ENCODE measurements around the gene MAP1S. TPM values are rescaled to one million over a fixed set of nuclear protein-coding genes. Genes with fewer than 3 reads are reported as not detected.

Gene MAP1S, protein sequence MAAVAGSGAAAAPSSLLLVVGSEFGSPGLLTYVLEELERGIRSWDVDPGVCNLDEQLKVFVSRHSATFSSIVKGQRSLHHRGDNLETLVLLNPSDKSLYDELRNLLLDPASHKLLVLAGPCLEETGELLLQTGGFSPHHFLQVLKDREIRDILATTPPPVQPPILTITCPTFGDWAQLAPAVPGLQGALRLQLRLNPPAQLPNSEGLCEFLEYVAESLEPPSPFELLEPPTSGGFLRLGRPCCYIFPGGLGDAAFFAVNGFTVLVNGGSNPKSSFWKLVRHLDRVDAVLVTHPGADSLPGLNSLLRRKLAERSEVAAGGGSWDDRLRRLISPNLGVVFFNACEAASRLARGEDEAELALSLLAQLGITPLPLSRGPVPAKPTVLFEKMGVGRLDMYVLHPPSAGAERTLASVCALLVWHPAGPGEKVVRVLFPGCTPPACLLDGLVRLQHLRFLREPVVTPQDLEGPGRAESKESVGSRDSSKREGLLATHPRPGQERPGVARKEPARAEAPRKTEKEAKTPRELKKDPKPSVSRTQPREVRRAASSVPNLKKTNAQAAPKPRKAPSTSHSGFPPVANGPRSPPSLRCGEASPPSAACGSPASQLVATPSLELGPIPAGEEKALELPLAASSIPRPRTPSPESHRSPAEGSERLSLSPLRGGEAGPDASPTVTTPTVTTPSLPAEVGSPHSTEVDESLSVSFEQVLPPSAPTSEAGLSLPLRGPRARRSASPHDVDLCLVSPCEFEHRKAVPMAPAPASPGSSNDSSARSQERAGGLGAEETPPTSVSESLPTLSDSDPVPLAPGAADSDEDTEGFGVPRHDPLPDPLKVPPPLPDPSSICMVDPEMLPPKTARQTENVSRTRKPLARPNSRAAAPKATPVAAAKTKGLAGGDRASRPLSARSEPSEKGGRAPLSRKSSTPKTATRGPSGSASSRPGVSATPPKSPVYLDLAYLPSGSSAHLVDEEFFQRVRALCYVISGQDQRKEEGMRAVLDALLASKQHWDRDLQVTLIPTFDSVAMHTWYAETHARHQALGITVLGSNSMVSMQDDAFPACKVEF
- 26.7 and 26.8 TPM in 2 replicates for total RNA-seq

DNA sequence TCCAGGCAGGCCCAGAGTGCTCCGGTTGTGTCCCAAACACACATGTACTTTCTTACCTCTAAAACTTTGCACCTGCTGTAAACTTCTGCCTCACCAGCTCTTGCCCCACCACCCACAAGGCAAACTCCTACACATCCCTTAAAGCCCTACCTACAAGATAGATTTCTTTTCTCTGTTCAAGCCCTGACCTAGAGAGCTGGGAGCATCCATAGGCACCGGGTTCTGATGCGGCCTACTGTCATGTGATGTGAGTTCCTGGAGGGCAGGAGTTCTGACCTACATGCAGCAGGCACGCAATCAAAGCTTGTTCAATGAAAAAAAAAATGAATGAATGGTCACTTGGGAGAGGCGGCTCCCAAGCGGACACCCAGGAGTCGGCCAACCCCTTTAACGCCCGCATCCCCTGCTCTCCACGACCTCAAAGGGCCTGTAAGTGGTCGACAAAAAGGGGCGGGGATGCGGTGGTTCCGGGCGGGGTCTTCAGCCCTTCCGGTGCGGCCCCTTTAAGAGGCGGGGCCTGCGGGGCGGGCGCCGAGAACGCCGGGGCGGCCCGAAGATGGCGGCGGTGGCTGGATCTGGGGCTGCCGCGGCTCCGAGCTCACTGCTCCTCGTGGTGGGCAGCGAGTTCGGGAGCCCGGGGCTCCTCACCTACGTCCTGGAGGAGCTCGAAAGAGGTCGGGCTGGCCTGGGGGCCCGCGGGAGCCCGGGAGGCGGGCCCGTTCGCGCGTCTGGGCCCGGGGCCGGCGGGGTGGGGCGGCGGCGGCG is at the start of gene MAP1S:
TSS of gene MAP1S (plus strand) at position 534 of the 765 bp plus-strand sequence. CDS start at position 557, 23 bp downstream.

GRCh38 chr19:17687857-17688784 is 31.2 kb upstream of the MAP1S start, which contains the start of gene UNC13A:
Gene UNC13A (minus strand): TSS chr19:17688354. CDS start chr19:17688199, 155 bp downstream.

DNA sequence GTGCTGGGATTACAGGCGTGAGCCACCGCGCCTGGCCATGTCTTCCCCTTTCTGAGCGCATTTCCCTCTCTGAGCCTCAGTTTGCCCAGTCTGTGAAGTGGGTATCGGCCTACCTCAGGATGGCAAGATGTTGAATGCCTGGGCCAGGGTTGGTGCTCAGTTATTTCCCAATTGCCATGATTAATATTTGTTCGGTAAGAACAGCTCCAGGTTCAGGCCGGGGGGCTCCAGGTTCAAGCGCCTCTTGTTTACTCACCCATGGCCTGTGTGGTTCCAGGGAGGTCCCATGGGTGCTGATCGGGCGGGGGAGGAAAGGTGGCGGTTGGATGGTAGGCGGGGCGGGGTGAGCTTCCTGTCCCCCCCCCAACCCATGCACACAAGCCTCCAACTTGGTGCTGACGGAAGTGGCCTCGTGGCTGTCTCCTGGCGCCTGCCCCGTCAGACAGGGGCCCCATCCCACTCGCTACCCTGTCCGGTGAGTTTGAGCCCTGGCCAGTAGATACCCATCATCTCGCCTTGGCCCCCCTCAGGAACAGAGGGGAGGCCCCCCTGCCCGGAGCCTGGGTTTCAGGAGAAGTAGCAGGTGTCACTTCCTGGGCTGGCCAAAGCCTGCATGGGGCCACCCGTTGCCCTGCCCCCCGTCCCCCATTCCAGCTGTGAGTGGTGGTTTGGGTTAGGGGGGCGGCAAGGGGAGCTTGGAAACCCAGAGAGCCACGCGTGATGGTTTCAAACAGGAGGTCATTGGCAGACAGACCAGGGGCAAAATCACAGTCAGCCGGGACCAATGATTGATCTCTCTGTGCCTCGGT is 32.0 kb downstream of the MAP1S start, which contains the start of gene FCHO1:
TSS of gene FCHO1 (plus strand) at position 375 of the 809 bp plus-strand sequence. CDS start 3,688 bp downstream, outside the sequence.

Other genes starting within 250 kb of the MAP1S start
- gene SLC27A1, start 249.0 kb upstream of the MAP1S start, total RNA-seq, result 10.2 and 22.8 TPM in 2 replicates
- gene PGLS, start 207.8 kb upstream of the MAP1S start, total RNA-seq, result 52.0 and 110 TPM in 2 replicates
- gene COLGALT1, start 163.8 kb upstream of the MAP1S start, total RNA-seq, result 200 and 201 TPM in 2 replicates
- gene UNC13A, start 31.1 kb upstream of the MAP1S start, total RNA-seq, result 0.44 and 1.3 TPM in 2 replicates
- 0.72 and 1.3 TPM in 2 replicates for gene FCHO1, start 32.0 kb downstream of the MAP1S start, total RNA-seq
- not detected in 2 replicates for gene B3GNT3, start 75.7 kb downstream of the MAP1S start, total RNA-seq
- gene INSL3, start 102.0 kb downstream of the MAP1S start, total RNA-seq, result not detected in 2 replicates
- 3.9 and 4.8 TPM in 2 replicates for gene JAK3, start 128.5 kb downstream of the MAP1S start, total RNA-seq
- 1,284 and 1,800 TPM in 2 replicates for gene RPL18A, start 140.4 kb downstream of the MAP1S start, total RNA-seq
- not detected in 2 replicates for gene SLC5A5, start 152.5 kb downstream of the MAP1S start, total RNA-seq
- gene CCDC124, start 213.5 kb downstream of the MAP1S start, total RNA-seq, result 27.5 and 35.2 TPM in 2 replicates
- not detected in 2 replicates for gene KCNN1, start 247.6 kb downstream of the MAP1S start, total RNA-seq

Data from placental pericyte (primary cell).